ENCODE measurements around the gene PTEN.

PTEN gene

DNA sequence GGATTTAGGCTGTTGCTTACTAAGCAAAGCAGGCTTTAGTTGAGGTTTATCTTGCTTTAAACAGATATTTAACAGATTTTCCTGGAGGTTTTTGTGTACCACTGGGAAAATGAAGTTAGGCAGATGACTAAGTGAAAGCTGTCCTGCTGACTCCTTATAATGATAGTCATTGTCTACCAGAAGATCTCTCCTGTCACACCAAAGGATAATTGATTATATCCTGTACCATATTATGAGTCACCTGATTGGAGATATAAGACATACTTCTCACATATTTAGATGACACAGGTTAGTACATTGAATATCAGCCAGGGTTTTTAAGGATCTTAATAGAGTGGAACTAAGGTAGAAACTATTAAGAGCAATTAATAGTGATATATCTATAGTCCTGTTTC is 68.4 kb downstream of the PTEN start:
- peaks cover 45% of the 10 kb centered on the region for H3F3A ChIP-seq (ENCODE audit: insufficient read depth)
- peaks cover 33% of the 10 kb centered on the region; the same call in 1 of the 2 replicates for H4K20me1 ChIP-seq (ENCODE audit: low read depth, low read length)
- H3K9me2 ChIP-seq (replicated peaks; ENCODE audit: insufficient read depth, low read length) = no peaks in the 10 kb centered on the region
- no peak overlapping the region for H3K4me3 ChIP-seq (ENCODE audit: insufficient read depth, low read length, poor library complexity, severe bottlenecking)
- no peak overlapping the region for H3K27ac ChIP-seq (ENCODE audit: low read depth, low read length)
- H3K4me2 ChIP-seq (ENCODE audit: low read depth, low read length, poor library complexity, severe bottlenecking) = no peak overlapping the region
- H3K36me3 ChIP-seq (ENCODE audit: low read length) = peaks cover 82% of the 10 kb centered on the region
- H3K9me3 ChIP-seq (ENCODE audit: insufficient read depth, low read length) = no peaks in the 10 kb centered on the region
- H3K27me3 ChIP-seq (ENCODE audit: low read length) = no peaks in the 10 kb centered on the region
- H3K9ac ChIP-seq (ENCODE audit: low read length) = no peak overlapping the region
- H2AFZ ChIP-seq (ENCODE audit: low read depth, low read length, severe bottlenecking) = no peak overlapping the region
- no peak for TF ChIP-seq EZH2phosphoT487 (conservative IDR thresholded peaks at IDR 0.05; ENCODE audit: low read length)
- TF ChIP-seq, protein P1, sequence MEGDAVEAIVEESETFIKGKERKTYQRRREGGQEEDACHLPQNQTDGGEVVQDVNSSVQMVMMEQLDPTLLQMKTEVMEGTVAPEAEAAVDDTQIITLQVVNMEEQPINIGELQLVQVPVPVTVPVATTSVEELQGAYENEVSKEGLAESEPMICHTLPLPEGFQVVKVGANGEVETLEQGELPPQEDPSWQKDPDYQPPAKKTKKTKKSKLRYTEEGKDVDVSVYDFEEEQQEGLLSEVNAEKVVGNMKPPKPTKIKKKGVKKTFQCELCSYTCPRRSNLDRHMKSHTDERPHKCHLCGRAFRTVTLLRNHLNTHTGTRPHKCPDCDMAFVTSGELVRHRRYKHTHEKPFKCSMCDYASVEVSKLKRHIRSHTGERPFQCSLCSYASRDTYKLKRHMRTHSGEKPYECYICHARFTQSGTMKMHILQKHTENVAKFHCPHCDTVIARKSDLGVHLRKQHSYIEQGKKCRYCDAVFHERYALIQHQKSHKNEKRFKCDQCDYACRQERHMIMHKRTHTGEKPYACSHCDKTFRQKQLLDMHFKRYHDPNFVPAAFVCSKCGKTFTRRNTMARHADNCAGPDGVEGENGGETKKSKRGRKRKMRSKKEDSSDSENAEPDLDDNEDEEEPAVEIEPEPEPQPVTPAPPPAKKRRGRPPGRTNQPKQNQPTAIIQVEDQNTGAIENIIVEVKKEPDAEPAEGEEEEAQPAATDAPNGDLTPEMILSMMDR (IDR thresholded peaks at IDR 0.05; ENCODE audit: insufficient read depth, low read length, poor library complexity, severe bottlenecking) = no peak
- H3K79me2 ChIP-seq (ENCODE audit: insufficient read depth, low read length) = peaks cover 70% of the 10 kb centered on the region

DNA sequence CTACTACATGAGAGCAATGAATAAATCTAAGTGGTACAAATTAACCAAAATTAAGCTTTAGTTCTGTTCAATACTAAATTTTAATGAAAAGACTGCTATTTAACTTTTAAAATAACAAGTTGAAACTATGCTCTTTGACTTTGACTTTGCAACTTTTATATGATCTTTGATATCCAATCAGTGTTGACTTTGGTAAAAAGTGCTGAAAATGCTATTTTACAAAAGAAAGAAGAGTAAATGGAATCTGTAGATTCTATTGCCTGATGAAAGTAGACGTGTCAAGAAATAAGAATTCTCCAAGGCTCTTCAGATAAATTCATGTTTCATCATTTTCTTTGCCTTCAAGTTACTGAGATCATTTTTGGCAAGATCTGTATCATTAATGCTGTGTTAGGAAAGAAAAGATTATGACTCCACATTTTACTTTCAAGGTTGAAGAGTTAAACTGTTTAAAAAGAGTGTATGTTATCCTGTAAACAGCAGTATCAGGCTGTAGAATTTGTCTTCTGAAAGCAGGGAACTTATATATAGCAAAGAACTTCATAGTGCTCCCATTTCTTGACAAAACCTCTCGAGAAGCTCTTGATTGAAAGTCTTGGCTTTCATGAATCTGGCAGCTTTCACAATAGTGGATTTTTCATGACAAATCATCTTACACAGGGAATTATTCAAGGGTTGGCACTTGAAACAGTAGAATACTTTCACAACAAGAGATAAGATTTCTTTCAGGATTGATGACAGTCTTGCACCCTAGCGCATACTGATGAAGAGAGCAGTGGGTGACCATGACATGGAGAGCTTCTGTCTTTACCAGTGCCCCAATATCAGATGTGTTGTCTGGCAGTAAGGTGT is 72.1 kb downstream of the PTEN start:
- peaks cover 58% of the 10 kb centered on the region for H3K79me2 ChIP-seq (ENCODE audit: insufficient read depth, low read length)

DNA sequence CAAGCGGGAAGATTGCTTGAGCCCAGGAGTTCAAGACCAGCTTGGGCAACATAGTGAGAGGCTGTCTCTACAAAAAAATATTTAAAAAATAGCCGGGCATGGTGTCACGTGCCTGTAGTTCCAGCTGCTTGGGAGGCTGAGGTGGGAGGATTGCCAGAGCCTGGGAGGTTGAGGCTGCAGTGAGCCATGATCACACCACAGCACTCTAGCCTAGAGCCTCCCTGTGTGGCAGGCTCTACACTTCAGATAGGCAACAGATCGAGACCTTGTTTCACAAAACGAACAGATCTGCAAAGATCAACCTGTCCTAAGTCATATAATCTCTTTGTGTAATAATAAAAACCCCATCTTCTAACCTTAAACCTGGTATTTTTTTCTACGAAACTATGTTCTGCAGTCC is 76.8 kb downstream of the PTEN start:
- Histone ChIP-seq H4K20me1 (ENCODE audit: low read depth, low read length) (no peaks in the 10 kb centered on the region), H3K36me3 (ENCODE audit: low read length) (peaks cover 83% of the 10 kb centered on the region), H3K4me2 (ENCODE audit: low read depth, low read length, poor library complexity, severe bottlenecking) (no peak overlapping the region), H3K27me3 (ENCODE audit: low read length) (no peaks in the 10 kb centered on the region), H3F3A (ENCODE audit: insufficient read depth) (peaks cover 42% of the 10 kb centered on the region), H3K79me2 (ENCODE audit: insufficient read depth, low read length) (peaks cover 45% of the 10 kb centered on the region), H3K9ac (ENCODE audit: low read length) (no peak overlapping the region), H3K27ac (ENCODE audit: low read depth, low read length) (no peak overlapping the region), H3K9me2 (replicated peaks; ENCODE audit: insufficient read depth, low read length) (no peaks in the 10 kb centered on the region), H2AFZ (ENCODE audit: low read depth, low read length, severe bottlenecking) (no peak overlapping the region), H3K9me3 (ENCODE audit: insufficient read depth, low read length) (no peaks in the 10 kb centered on the region), H3K4me3 (ENCODE audit: insufficient read depth, low read length, poor library complexity, severe bottlenecking) (no peak overlapping the region)
- no peak for TF ChIP-seq EZH2phosphoT487 (conservative IDR thresholded peaks at IDR 0.05; ENCODE audit: low read length)
- TF ChIP-seq, protein P1 (IDR thresholded peaks at IDR 0.05; ENCODE audit: insufficient read depth, low read length, poor library complexity, severe bottlenecking) = no peak

More for the DNA sequence above, 72.1 kb downstream of the PTEN start:
- Histone ChIP-seq H3K27me3 (ENCODE audit: low read length) (no peaks in the 10 kb centered on the region), H4K20me1 (ENCODE audit: low read depth, low read length) (peaks cover 10% of the 10 kb centered on the region; the same call in 1 of the 2 replicates), H3K9me2 (replicated peaks; ENCODE audit: insufficient read depth, low read length) (no peaks in the 10 kb centered on the region), H3K4me3 (ENCODE audit: insufficient read depth, low read length, poor library complexity, severe bottlenecking) (no peak overlapping the region), H3K9ac (ENCODE audit: low read length) (no peak overlapping the region), H3K36me3 (ENCODE audit: low read length) (peaks cover 89% of the 10 kb centered on the region), H3K9me3 (ENCODE audit: insufficient read depth, low read length) (no peaks in the 10 kb centered on the region), H2AFZ (ENCODE audit: low read depth, low read length, severe bottlenecking) (no peak overlapping the region), H3K4me2 (ENCODE audit: low read depth, low read length, poor library complexity, severe bottlenecking) (no peak overlapping the region), H3F3A (ENCODE audit: insufficient read depth) (peaks cover 48% of the 10 kb centered on the region), H3K27ac (ENCODE audit: low read depth, low read length) (no peak overlapping the region)
- TF ChIP-seq EZH2phosphoT487 (conservative IDR thresholded peaks at IDR 0.05; ENCODE audit: low read length) = no peak
- TF ChIP-seq, protein P1 (IDR thresholded peaks at IDR 0.05; ENCODE audit: insufficient read depth, low read length, poor library complexity, severe bottlenecking) = no peak

All from SU-DHL-6 (cell line).